Left ventricle myocardium inferior (tissue), 1 donor: ENCODE data around the gene RAB6B. TPM values are rescaled to one million over a fixed set of nuclear protein-coding genes. Genes with fewer than 3 reads are reported as not detected.

Experiments
- DNase-seq: peaks from one replicate; pipeline ENCODE4 v3.0.0-alpha.2; 2020
- H3K27ac ChIP-seq: fragments of 200-600 bp; replicated peaks from 2 replicates; pipeline ENCODE4 v1.8.0; 2021
- H3K27me3 ChIP-seq: fragments of 200-600 bp; 2 replicates; pipeline ENCODE4 v1.8.0; 2021; ENCODE audit warnings: low read depth
- H3K36me3 ChIP-seq: fragments of 200-600 bp; 2 replicates; pipeline ENCODE4 v1.8.0; 2021
- H3K4me1 ChIP-seq: fragments of 200-600 bp; 2 replicates; pipeline ENCODE4 v1.8.0; 2021
- H3K4me3 ChIP-seq: fragments of 200-600 bp; 2 replicates; pipeline ENCODE4 v1.8.0; 2021; ENCODE audit warnings: mild to moderate bottlenecking, moderate library complexity
- H3K9me3 ChIP-seq: fragments of 200-600 bp; replicated peaks from 2 replicates; pipeline ENCODE4 v1.8.0; 2021
- intact Hi-C: fragments of 100-400 bp; cut with micrococcal nuclease; formaldehyde crosslinking; loops from one replicate; pipeline ENCODE4 v1.11.0; 2022
- total RNA-seq: library from RNA; stranded (reverse); fragmentation: NEBNext Ultra II Directional; extraction: Animal tissue kit (Norgen Biotek cat#: 25700); gene quantifications from one replicate; pipeline ENCODE4 v1.2.1, GENCODE V29; 2021
- TF ChIP-seq, protein P1 (sequence below): fragments of 200-600 bp; IDR thresholded peaks from 2 replicates; pipeline ENCODE4 v1.8.0; 2021; ENCODE audit warnings: antibody characterized with exemption, mild to moderate bottlenecking, borderline replicate concordance
- donor health status: DM: no; HTN: yes; CAD: no; lungs with severe emphysema.

The RAB6B gene
- total RNA-seq, 1 donor from 2014 or later = 59.1 TPM

DNA sequence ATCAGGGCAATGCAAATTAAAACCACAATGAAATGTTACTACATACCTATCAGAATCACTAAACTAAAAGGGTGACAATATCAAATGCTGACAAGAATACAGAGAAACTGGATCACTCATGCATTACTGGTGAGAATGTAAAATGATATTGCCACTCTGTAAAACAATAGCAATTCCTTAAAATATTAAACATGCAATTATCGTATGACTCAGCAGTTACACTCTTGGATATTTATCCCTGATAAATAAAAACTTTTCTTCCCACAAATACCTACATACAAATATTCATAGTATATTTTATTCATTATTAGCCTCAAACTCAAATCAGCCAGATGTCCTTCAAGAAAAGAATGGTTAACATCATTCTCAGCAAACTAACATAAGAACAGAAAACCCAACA, 25.9 kb upstream of the RAB6B start:
- TF ChIP-seq, protein P1, sequence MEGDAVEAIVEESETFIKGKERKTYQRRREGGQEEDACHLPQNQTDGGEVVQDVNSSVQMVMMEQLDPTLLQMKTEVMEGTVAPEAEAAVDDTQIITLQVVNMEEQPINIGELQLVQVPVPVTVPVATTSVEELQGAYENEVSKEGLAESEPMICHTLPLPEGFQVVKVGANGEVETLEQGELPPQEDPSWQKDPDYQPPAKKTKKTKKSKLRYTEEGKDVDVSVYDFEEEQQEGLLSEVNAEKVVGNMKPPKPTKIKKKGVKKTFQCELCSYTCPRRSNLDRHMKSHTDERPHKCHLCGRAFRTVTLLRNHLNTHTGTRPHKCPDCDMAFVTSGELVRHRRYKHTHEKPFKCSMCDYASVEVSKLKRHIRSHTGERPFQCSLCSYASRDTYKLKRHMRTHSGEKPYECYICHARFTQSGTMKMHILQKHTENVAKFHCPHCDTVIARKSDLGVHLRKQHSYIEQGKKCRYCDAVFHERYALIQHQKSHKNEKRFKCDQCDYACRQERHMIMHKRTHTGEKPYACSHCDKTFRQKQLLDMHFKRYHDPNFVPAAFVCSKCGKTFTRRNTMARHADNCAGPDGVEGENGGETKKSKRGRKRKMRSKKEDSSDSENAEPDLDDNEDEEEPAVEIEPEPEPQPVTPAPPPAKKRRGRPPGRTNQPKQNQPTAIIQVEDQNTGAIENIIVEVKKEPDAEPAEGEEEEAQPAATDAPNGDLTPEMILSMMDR = no peak
- Histone ChIP-seq H3K36me3 (no peaks in the 10 kb centered on the region), H3K27ac (no peak overlapping the region), H3K4me3 (no peak overlapping the region), H3K4me1 (no peaks in the 10 kb centered on the region), H3K27me3 (peaks cover 11% of the 10 kb centered on the region), H3K9me3 (no peaks in the 10 kb centered on the region)
- no peak for DNase-seq
- intact Hi-C loops = no loop called here

GRCh38 chr3:133917144-133917543, 21.5 kb upstream of the RAB6B start:
- no peak overlapping the region for H3K4me3 ChIP-seq

DNA sequence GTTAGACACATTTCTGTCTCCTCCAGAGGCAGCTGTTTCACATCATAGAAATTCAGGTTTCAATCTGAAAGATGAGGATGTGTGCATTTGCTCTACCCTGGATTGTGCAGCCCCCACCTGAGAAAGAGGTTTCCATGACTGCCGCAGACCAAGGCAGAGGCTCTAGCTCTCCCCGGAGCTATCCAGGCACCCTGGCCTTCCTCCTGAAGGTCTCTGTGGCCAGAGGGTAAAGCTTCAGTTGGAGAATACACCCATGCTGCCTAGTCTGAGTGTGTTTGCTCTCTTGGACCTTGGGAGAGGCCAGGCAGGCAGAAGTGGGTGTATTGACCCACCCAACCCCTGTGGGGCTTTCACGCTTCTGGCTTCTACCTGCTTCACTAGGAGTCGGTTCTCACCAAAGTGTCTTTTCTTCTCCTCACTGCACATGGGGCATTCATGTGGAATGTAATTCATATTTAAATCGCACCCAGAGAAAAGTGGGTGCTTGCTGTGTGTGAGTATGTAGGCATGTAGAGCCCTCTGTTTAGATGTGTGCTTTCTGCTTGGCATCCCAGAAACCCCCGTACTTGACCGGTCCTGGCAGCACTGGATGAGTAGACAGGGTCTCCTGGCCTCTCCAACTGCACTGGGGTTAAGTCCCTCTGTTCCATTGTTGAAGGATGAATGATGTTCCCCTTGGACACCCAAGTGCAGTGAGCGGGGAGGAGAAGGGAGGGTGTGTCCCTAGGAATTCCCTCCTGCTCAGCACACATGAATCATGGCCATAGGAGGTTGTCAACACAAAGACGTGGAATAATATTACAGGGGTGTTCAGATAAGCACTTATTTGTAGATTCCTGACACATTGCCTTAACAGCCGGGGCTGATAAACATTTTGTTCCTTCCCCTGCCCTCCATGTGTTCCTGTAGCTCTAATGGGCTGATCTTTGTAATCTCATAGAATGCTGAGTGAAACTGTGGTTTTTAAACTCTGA, 20.3 kb upstream of the RAB6B start:
- intact Hi-C loops = no loop called here
- no peak overlapping the region for H3K27ac ChIP-seq
- H3K36me3 ChIP-seq = no peaks in the 10 kb centered on the region
- TF ChIP-seq, protein P1 = no peak
- no peak for DNase-seq
- H3K27me3 ChIP-seq = peaks cover 49% of the 10 kb centered on the region
- H3K4me1 ChIP-seq = no peaks in the 10 kb centered on the region
- no peak overlapping the region for H3K4me3 ChIP-seq
- H3K9me3 ChIP-seq = no peaks in the 10 kb centered on the region

More at GRCh38 chr3:133917144-133917543, 21.5 kb upstream of the RAB6B start:
- Histone ChIP-seq H3K9me3 (no peaks in the 10 kb centered on the region), H3K27ac (no peak overlapping the region), H3K27me3 (peaks cover 42% of the 10 kb centered on the region), H3K36me3 (no peaks in the 10 kb centered on the region), H3K4me1 (no peaks in the 10 kb centered on the region)
- TF ChIP-seq, protein P1 = no peak
- intact Hi-C loops = no loop called here
- no peak for DNase-seq

DNA sequence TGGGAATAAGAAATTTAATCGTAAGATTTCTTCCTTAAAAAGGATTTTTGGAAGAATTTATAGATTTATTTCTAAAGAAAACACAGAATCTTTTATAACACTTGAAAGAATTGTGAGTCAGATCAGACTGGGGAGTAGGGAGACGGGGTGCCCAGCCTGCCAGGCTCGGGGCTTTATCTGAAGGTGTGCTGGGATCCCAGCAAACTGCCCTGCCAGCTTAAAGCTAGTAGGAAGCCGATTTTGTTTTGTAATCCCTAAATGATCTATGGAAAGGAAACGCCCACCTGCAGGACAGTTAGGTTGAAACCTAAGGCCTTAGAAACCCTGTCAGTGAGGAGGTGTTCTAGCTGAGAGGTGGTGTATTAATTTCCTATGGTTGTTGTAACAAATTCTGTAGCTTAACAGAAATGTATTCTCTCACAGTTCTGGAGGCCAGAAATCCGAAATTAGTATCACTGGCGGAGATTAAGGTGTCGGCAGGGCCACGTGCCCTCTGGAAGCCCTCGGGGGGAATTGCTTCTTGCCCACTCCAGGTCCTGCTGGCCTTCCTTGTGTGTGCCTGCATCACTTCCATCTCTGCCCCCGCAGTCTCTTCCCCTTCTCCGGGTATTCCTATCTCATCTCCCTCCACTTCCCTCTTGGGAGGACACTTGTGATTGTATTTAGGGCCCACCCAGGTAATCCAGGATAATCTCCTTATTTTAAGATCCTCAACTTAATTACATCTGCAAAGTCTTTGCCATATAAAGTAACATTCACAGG, 19.3 kb upstream of the RAB6B start:
- TF ChIP-seq, protein P1 = no peak
- H3K27me3 ChIP-seq = peaks cover 49% of the 10 kb centered on the region
- no peak overlapping the region for H3K27ac ChIP-seq
- H3K4me1 ChIP-seq = no peaks in the 10 kb centered on the region
- no peaks in the 10 kb centered on the region for H3K36me3 ChIP-seq
- no peak overlapping the region for H3K4me3 ChIP-seq
- DNase-seq = no peak
- intact Hi-C loops = no loop called here
- no peaks in the 10 kb centered on the region for H3K9me3 ChIP-seq

DNA sequence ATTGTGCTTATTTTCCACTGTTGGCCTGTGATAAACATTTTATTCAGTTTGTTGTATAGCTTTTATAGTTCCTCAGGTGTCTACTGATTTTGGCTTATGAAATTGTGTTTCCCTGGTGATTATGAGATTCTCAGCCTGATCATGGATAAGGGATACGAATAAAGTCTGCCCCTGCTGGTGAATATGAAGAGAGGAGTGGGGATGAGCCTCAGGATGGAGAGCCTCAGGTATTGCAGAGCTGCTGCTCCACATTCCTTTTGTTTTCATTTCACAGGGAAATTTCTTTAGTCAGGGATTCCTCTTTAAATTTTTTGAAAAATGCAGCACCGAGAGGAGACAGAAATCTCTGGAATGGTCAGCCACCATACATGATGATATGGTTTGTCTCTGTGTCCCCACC, 14.7 kb upstream of the RAB6B start:
- intact Hi-C loops = no loop called here
- TF ChIP-seq, protein P1 = no peak
- no peaks in the 10 kb centered on the region for H3K9me3 ChIP-seq
- no peak for DNase-seq
- H3K4me3 ChIP-seq = no peak overlapping the region
- no peak overlapping the region for H3K27ac ChIP-seq
- H3K4me1 ChIP-seq = no peaks in the 10 kb centered on the region
- H3K36me3 ChIP-seq = no peaks in the 10 kb centered on the region
- peaks cover 34% of the 10 kb centered on the region for H3K27me3 ChIP-seq
